Measurements from ENCODE around the gene HELZ. TPM values are rescaled to one million over a fixed set of nuclear protein-coding genes. Genes with fewer than 3 reads are reported as not detected.

Gene HELZ
- total and polyA plus RNA-seq, 2 of the 8 experiments (the other 6 are each of a cell fraction or from before 2014, with no cell fraction given) = 10.0 to 48.7 TPM

DNA sequence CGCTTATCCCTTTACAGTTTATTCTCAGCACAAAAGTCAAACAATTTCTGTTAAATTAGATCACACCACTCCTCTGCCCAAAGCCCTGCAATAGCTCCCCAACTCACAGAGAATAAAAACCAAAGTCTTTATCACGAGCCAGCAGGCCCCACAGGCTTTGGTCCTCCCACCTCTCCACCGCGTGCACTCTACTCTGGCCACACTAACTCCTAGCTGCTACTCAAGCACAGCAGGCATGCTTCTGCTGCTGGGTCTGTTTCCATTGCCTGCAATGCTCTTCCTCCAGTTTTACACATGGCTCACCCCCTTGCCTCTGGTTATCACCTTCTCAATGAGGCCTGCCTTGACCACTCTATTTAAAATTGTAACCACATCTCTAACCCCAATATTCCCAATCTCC lies 27.6 kb downstream of the HELZ start (continued):
- no peak for TF ChIP-seq RXRA (IDR thresholded peaks at IDR 0.05; ENCODE audit: insufficient read depth, low read depth, low read length)
- no peak for TF ChIP-seq TBP (IDR thresholded peaks at IDR 0.05; ENCODE audit: low read depth, low read length)
- no peak for TF ChIP-seq E2F6 (IDR thresholded peaks at IDR 0.05)
